GM19043 (cell line): ENCODE measurements around the gene GPS2.

Source experiments
- ATAC-seq: cut with Tn5 transposase; IDR thresholded peaks from one replicate; pipeline ENCODE4 v1.9.1; 2021; ENCODE audit warnings: low read depth; ENCODE audit not compliant: unreplicated experiment

Gene GPS2

GRCh38 chr17:7293816-7294613 is 21.1 kb downstream of the GPS2 start:
- no peak for ATAC-seq

DNA sequence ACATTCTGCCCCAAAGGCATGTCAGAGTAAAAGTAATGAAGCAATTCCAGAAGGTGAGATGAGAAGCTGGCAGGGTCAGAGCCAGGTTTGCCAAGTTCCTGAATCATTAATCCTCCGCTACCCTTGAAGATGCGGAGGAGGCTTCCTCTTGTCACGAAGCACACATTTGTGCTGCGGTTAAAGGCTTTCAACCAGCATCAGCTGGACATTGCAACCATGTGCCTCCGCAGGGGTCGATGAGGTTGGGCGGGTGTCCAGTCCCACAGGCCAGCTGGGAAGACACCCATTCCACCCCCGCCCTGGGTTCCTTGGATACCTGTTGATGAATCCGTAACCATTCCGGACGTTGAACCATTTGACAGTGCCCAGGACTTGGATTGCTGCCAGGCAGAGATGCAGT is 22.0 kb downstream of the GPS2 start:
- no peak for ATAC-seq

DNA sequence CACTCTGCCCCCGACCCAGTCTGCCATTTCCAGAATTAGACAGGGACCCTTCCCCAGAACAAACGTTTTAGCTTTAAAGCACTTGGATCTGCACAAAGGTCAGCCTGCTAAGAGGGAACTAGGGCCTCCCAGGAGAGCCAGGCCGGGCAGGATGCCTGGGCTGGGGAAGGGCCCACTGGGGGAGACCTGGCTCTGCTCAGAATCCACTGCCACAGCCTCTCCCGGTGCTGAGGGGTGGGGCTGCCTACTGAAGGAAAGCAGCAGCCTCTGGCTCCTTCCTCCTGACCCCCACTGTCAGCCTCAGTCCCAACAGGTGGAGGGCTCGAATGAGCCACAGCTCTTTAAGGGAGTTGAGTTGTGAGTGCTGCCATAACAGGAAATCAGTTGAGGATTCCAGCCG is 22.4 kb downstream of the GPS2 start:
- ATAC-seq: no peak

DNA sequence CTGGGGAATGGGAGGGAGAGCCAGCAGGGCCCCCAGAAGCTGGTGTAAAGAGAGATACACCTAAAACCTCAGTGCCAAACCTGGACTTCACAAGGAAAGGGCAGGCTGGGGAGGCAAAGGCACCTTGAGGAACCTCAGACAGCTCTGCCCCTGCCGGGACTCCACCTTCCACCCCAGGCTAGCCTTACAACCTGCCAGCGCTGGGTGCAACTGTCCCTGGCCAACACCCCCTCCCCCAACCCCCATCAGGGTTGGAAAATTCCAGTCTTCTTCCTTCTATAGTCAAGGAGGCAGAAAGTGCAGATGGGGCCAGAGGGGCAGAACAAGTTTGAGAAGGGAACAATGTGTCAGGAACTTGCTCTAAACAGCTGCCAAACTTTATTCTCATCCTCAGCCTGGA is 23.0 kb downstream of the GPS2 start:
- ATAC-seq: no peak

GRCh38 chr17:7290685-7291084 is 24.5 kb downstream of the GPS2 start:
- no peak for ATAC-seq

DNA sequence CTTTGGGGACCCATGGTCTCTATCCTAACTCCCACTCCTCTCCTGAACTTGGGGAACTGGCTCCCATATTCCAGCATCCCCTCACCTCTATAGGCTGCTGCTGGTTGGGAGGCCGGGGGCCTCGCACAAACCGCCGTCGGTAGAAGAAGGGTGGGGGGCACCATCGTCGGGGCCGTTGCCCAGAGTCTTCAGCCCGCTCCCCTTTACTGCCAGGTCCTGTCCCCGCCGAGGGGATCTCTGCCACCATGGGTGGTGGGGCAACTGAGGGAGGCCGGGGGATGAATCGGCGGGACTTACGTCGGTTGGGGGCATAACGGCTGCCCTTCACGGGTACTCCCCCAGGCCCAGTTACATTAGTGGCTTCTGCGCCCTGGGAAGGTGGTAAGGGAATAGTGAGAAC is 25.0 kb downstream of the GPS2 start:
- ATAC-seq: no peak

- no peak for ATAC-seq
Observed at GRCh38 chr17:7289256-7290032, 25.7 kb downstream of the GPS2 start.

DNA sequence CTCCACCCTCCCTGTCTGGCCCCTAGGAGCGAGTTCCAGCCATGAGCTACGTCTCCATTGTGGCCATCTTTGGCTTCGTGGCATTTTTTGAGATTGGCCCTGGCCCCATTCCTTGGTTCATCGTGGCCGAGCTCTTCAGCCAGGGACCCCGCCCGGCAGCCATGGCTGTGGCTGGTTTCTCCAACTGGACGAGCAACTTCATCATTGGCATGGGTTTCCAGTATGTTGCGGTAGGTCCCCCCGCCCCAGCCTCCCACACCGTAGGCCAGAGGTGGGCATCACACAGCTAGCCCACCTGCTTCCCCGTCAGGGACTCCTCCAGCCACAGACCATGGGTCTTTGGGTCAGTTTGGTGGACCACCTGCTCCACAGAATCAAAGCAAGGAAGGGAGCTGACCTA is 29.5 kb downstream of the GPS2 start:
- no peak for ATAC-seq

GRCh38 chr17:7284911-7285310 is 30.2 kb downstream of the GPS2 start:
- no peak for ATAC-seq

DNA sequence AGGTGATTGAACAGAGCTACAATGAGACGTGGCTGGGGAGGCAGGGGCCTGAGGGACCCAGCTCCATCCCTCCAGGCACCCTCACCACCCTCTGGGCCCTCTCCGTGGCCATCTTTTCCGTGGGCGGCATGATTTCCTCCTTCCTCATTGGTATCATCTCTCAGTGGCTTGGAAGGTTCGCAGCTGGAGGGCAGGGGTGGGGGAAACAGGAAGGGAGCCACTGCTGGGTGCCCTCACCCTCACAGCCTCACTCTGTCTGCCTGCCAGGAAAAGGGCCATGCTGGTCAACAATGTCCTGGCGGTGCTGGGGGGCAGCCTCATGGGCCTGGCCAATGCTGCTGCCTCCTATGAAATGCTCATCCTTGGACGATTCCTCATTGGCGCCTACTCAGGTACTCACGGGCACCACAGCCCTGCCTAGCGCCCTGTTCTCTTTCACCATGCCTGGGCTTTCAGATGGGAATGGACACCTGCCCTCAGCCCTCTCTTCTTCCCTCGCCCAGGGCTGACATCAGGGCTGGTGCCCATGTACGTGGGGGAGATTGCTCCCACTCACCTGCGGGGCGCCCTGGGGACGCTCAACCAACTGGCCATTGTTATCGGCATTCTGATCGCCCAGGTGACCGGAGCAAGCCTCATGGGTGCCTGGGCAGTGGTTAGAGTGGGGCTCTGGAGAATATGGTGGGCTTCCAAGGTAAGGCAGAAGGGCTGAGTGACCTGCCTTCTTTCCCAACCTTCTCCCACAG is 31.5 kb downstream of the GPS2 start:
- ATAC-seq: no peak

DNA sequence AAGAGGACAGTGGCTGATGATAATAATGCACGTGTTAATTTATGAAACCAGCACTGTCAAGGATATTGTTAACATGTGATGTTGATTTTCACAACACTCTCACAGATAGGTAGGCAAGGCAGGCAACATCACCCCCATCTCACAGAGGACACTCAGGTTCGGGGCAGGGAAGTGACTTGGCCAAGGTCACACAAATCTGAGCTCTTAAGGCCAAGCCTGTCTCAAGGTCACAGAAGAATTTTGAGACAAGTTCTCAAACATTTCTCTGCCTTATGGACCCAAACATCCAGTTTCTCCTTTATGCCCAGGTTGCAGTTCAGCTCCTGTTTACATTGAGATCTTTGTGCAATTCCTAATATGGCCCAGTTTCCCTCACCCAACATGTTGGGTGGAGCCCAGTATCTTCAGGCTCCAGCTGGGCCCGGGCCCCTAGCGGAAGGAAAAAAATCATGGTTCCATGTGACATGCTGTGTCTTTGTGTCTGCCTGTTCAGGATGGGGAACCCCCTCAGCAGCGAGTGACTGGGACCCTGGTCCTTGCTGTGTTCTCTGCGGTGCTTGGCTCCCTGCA is 32.3 kb downstream of the GPS2 start:
- ATAC-seq: no peak

DNA sequence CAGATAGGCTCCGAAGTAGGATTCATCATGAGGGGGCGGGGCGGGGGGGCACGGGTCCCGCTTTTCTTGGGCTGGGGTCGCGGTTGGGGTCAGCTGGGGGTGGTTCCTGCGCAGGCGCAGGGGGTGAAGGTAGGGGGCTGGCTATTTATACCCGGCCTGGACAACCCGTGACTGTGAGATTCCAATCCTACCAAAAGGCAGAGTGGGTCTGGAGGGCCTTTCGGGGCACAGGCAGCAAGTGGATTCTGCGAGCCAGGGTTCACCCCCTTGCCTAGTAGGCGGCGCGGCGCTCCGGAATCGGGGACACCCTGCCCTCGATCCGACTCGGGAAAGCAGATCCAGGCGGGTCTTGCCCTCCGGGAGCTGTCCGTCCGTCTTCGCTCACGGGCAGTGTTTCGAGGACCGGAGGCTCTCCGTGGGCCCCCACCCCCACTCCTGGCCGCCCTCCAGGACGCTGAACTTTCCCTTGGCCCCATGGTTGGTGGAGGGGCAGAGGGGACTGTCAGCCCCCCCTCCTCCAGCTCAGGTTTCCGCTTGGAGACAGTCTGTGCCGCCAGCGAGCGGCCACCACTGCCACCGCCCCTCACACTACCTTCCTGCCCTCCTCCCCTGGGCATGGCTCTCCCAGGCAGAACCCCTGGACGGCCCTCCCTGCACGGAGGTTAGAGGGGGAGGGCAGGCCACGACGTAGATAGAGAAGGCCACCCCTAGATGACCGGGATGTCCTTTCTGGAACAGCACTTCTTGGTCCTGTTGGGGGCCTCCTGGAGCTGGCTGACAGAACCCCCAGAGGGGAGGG is 33.0 kb downstream of the GPS2 start:
- ATAC-seq: no peak

DNA sequence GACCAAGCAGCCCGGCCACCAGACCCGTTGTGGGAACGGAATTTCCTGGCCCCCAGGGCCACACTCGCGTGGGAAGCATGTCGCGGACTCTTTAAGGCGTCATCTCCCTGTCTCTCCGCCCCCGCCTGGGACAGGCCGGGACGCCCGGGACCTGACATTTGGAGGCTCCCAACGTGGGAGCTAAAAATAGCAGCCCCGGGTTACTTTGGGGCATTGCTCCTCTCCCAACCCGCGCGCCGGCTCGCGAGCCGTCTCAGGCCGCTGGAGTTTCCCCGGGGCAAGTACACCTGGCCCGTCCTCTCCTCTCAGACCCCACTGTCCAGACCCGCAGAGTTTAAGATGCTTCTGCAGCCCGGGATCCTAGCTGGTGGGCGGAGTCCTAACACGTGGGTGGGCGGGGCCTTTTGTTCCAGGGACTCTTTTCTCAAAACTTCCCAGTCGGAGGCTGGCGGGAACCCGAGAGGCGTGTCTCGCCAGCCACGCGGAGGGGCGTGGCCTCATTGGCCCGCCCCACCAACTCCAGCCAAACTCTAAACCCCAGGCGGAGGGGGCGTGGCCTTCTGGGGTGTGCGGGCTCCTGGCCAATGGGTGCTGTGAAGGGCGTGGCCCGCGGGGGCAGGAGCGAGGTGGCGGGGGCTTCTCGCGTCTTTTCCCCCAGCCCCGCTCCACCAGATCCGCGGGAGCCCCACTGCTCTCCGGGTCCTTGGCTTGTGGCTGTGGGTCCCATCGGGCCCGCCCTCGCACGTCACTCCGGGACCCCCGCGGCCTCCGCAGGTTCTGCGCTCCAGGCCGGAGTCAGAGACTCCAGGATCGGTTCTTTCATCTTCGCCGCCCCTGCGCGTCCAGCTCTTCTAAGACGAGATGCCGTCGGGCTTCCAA is 33.8 kb downstream of the GPS2 start, which contains the start of gene SLC2A4:
TSS of gene SLC2A4 (plus strand) at position 645 of the 879 bp plus-strand sequence. CDS start at position 862, 217 bp downstream.
- ATAC-seq: no peak

DNA sequence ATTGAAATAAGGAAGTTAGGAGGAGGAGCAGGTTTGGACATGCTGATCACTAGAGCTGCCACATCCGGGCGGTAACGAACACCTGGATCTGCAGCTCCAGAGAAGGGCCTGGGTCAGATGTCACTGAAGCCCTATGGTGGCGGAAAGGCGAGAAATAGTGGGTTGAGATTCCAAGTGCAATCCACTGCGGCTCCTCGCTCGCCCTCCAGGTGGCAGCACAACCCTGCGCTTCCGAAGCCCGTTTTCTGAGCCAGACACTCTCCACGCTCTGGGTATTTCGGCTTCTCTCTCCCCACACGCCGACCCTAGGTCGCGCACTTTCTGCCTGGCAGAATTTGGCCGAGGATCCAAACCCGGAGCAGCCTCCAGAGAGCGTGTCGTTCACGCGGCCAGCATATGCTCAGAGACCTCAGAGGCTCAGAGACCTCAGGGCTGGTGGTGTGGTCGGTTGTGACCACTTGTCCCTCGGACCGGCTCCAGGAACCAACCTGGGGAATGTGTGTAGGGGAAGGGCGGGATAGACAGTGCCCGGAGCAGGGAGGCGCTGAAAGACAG is 34.6 kb downstream of the GPS2 start:
- ATAC-seq: no peak

- ATAC-seq: no peak
Observed at GRCh38 chr17:7279448-7279847, 35.7 kb downstream of the GPS2 start.

DNA sequence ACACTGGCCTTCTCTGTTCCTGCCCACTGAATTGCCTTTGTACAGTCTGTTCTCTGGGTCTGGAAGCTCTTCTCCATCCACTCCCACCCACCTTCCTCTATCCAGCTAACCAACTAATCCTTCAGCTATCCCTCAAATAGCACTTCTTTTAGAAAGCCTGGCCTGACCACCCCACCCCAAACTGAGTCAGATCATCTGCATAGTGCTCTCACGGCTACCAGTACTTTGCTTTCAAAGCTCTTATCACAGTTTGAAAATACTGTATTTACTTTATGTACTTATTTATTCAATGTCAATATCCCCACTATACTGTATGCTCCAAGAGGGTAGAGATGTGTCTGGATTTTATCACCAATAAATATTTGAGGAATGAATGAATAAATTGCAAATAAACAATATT is 48.4 kb downstream of the GPS2 start:
- ATAC-seq: no peak

DNA sequence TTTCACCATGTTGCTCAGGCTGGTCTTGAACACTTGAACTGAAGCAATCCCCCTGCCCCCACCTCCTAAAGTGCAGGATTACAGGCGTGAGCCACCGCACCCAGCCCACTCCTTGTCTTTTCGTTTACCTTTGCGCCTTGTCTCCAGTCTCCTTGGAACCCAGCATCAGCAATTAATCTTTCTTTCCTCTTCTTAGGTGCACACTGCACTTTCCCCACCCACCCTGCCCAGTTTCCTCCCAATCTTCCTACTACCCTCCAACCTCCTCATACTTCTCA is 51.4 kb downstream of the GPS2 start:
- ATAC-seq: no peak

GRCh38 chr17:7262935-7263800 is 52.0 kb downstream of the GPS2 start:
- no peak for ATAC-seq
